Breast epithelium (tissue), 4 donors: ENCODE measurements around the gene SPECC1L. TPM values are rescaled to one million over a fixed set of nuclear protein-coding genes. Genes with fewer than 3 reads are reported as not detected.

Experiments used
- DNase-seq, 2 donors: peaks; one replicate each; pipeline ENCODE4 v3.0.0-alpha.2; 2019; ENCODE audit warnings: low spot score in 2 of 2
- H3K27ac ChIP-seq, 2 donors: fragments of 200-600 bp; sonication (generic) in 1 of 2; one replicate each; pipeline ENCODE4 v1.5.1; 2016 to 2019; ENCODE audit warnings: mild to moderate bottlenecking in 1 of 2
- H3K27me3 ChIP-seq, 2 donors: fragments of 200-600 bp; sonication (generic) in 1 of 2; one replicate each; pipeline versions ENCODE4 v1.5.1 to v1.6.0; 2017 to 2019; ENCODE audit warnings: control low read depth in 1 of 2, mild to moderate bottlenecking in 1 of 2
- H3K36me3 ChIP-seq: fragments of 200-600 bp; one replicate; pipeline ENCODE4 v1.5.1; 2019
- H3K4me1 ChIP-seq, 2 donors: fragments of 200-600 bp; sonication (generic); one replicate each; pipeline ENCODE4 v1.5.1; 2016 to 2019; ENCODE audit warnings: control low read depth in 1 of 2
- H3K4me3 ChIP-seq, 3 donors: fragments of 200-600 bp; sonication (generic); 1 replicate in 2 of 3; 2 replicates in 1 of 3; pipeline ENCODE4 v1.5.1; 2016 to 2019; ENCODE audit warnings: mild to moderate bottlenecking in 3 of 3, moderate library complexity in 2 of 3
- H3K9me3 ChIP-seq, 2 donors: fragments of 200-600 bp; sonication (generic) in 1 of 2; one replicate each; pipeline ENCODE4 v1.5.1; 2016 to 2019; ENCODE audit warnings: control low read depth in 1 of 2
- CTCF ChIP-seq, 3 donors: fragments of 450-650 bp; IDR thresholded peaks; one replicate each; pipeline ENCODE4 v1.5.1; 2016 to 2017; ENCODE audit warnings: antibody characterized with exemption in 3 of 3, mild to moderate bottlenecking in 3 of 3, moderate library complexity in 3 of 3
- POLR2A ChIP-seq: fragments of 450-650 bp; IDR thresholded peaks from one replicate; pipeline ENCODE4 v1.6.1; 2016; ENCODE audit warnings: antibody characterized with exemption, mild to moderate bottlenecking, moderate library complexity
- POLR2AphosphoS5 ChIP-seq, 3 donors: sonication (generic); formaldehyde crosslinking; IDR thresholded peaks; one replicate each; pipeline ENCODE4 v1.6.1; 2017; ENCODE audit warnings: antibody characterized with exemption in 3 of 3
- intact Hi-C: fragments of 100-400 bp; cut with DNase I; formaldehyde crosslinking; loops from one replicate; pipeline ENCODE4 v1.15.1; 2023; ENCODE audit warnings: low total_unique reads
- total RNA-seq, 3 donors: library from RNA; depleted of rRNA; stranded (reverse); fragments of >200 nt; gene quantifications; one replicate each; pipeline ENCODE4 v1.1.0, GENCODE V29; 2016

Gene SPECC1L
- total RNA-seq, 3 donors from 2014 or later, result 33.4 to 61.0 (median 53.7) TPM

DNA sequence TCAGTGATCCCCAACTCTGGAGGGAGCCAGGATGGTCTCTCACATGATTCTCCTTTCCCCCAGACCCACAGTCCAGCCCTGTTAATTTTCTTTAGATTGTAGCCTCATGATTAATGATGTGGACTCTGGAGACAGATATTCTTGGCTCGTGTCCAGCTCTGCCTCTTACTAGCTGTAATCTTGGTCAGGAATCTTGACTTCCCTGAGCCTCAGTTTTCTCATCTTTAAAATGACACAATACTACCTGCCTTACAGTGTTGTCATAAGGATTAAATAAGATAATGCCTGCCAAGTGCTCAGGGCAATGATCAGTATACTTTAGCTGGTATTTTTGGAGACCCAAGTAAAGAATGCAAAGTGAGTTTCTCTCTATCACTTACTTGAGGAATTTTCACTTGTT is 60.0 kb downstream of the SPECC1L start:
- H3K9me3 ChIP-seq, result no peaks in the 10 kb centered on the region
- TF ChIP-seq CTCF (IDR thresholded peaks at IDR 0.05) (no peak), POLR2A (no peak)
- no peak overlapping the region for H3K27ac ChIP-seq
- no peak overlapping the region for H3K4me3 ChIP-seq
- no peaks in the 10 kb centered on the region for H3K4me1 ChIP-seq
- H3K36me3 ChIP-seq, result peaks cover 3% of the 10 kb centered on the region
- H3K27me3 ChIP-seq, result no peaks in the 10 kb centered on the region
- no peak for DNase-seq
- intact Hi-C loops, result loop anchor here (10.0 kb wide), 1 partner anchor 1154 kb away; no protein-coding TSS in a partner anchor

GRCh38 chr22:24331468-24332440 is 61.1 kb downstream of the SPECC1L start:
- Histone ChIP-seq H3K9me3 (no peaks in the 10 kb centered on the region), H3K27me3 (no peaks in the 10 kb centered on the region), H3K36me3 (peaks cover 5% of the 10 kb centered on the region), H3K4me3 (no peak overlapping the region), H3K4me1 (no peaks in the 10 kb centered on the region), H3K27ac (no peak overlapping the region)
- intact Hi-C loops, result loop anchor here (10.0 kb wide), 1 partner anchor 1153 kb away; no protein-coding TSS in a partner anchor
- TF ChIP-seq POLR2AphosphoS5 (IDR thresholded peaks at IDR 0.05), result no peak
- TF ChIP-seq CTCF (IDR thresholded peaks at IDR 0.05), result no peak
- TF ChIP-seq POLR2A, result no peak
- DNase-seq, result no peak

GRCh38 chr22:24333301-24333700 is 62.7 kb downstream of the SPECC1L start:
- Histone ChIP-seq H3K36me3 (peaks cover 5% of the 10 kb centered on the region), H3K27me3 (no peaks in the 10 kb centered on the region), H3K4me3 (no peak overlapping the region), H3K9me3 (no peaks in the 10 kb centered on the region), H3K4me1 (no peaks in the 10 kb centered on the region), H3K27ac (no peak overlapping the region)
- TF ChIP-seq POLR2A, result no peak
- TF ChIP-seq POLR2AphosphoS5 (IDR thresholded peaks at IDR 0.05), result no peak
- TF ChIP-seq CTCF (IDR thresholded peaks at IDR 0.05), result no peak
- DNase-seq, result no peak
- intact Hi-C loops, result loop anchor here (10.0 kb wide), 1 partner anchor 1152 kb away; no protein-coding TSS in a partner anchor

DNA sequence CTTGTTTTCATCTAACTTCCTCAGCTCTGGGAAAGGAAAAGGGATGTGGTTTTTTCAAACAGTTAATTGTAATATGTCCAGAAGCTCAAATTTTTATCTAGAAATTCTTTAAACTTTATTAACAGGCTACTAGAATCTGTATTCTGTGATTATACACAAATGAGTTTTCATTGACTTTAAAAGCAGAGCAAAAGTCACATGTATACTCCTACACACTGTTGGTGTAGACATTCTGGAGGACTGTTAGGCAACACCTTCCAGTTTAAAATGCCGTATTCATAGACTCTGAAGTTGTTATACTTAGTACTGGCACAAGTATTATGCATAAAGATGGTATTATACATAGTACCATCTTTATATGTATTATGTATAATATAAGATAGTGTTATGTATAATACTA is 64.9 kb downstream of the SPECC1L start:
- Histone ChIP-seq H3K4me1 (no peaks in the 10 kb centered on the region), H3K9me3 (no peaks in the 10 kb centered on the region), H3K4me3 (no peak overlapping the region), H3K36me3 (peaks cover 12% of the 10 kb centered on the region), H3K27me3 (no peaks in the 10 kb centered on the region), H3K27ac (no peak overlapping the region)
- DNase-seq, result no peak
- TF ChIP-seq POLR2A, result no peak
- no peak for TF ChIP-seq POLR2AphosphoS5 (IDR thresholded peaks at IDR 0.05)
- no peak for TF ChIP-seq CTCF (IDR thresholded peaks at IDR 0.05)
- intact Hi-C loops, result loop anchor here (10.0 kb wide), 1 partner anchor 1149 kb away; no protein-coding TSS in a partner anchor
